GM10266 (cell line): ENCODE measurements around the gene WIZ.

ENCODE experiments used
- DNase-seq: peaks from one replicate; pipeline ENCODE4 v3.0.0; 2012; ENCODE audit errors: extremely low spot score
- TF ChIP-seq, protein P1 (sequence below): IDR thresholded peaks from 2 replicates; pipeline ENCODE4 v1.5.1; 2012; ENCODE audit warnings: mild to moderate bottlenecking, low read depth; ENCODE audit not compliant: control insufficient read depth, insufficient read depth; ENCODE audit errors: missing control alignments

Gene WIZ

GRCh38 chr19:15436012-15436825, 13.5 kb downstream of the WIZ start:
- no peak for DNase-seq
- TF ChIP-seq, protein P1, sequence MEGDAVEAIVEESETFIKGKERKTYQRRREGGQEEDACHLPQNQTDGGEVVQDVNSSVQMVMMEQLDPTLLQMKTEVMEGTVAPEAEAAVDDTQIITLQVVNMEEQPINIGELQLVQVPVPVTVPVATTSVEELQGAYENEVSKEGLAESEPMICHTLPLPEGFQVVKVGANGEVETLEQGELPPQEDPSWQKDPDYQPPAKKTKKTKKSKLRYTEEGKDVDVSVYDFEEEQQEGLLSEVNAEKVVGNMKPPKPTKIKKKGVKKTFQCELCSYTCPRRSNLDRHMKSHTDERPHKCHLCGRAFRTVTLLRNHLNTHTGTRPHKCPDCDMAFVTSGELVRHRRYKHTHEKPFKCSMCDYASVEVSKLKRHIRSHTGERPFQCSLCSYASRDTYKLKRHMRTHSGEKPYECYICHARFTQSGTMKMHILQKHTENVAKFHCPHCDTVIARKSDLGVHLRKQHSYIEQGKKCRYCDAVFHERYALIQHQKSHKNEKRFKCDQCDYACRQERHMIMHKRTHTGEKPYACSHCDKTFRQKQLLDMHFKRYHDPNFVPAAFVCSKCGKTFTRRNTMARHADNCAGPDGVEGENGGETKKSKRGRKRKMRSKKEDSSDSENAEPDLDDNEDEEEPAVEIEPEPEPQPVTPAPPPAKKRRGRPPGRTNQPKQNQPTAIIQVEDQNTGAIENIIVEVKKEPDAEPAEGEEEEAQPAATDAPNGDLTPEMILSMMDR: no peak

- TF ChIP-seq, protein P1: no peak
- DNase-seq: no peak
Observed at GRCh38 chr19:15433519-15434069, 16.2 kb downstream of the WIZ start.

DNA sequence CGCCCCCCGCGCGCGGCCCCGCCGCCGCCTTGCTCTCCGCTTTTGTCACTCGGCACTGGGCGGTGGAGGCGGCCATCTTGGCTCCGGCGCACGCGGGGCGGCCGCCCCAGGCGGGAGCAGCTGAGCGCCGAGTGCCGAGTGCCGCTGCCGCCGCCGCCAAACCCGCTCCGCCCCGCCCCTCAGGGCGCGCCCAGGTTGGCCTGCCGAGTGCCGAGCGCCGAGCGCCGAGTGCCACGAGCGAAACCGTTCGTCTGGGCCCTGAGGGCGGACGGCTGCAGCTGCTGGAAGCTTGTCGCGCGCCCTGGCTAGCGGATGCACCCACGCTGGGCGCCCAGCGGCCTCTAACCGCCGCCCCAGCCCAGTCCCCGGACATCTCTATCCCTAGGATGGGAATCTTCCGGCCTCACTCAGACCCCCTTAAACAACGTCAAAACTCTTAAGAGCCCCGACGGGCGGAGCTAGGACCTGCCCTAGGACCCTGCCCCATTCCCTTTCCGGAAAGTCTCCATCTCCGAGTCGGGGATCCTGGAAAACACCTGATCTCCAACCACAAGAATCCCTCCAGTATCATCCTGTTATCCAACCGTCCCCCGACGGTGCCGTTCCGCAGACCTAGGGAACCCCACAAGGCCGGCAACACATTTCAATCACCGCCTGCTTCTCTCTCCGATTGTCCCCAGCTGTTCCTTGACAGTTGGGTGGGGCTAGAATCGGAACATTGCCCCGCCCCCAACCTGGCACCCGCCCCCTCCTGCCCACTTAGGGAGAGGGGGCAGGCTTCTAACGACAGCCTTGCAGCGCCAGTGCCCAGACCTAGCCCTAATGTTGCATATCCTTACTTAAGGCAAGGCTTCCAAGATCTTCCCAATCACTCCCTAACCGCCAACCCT, 16.9 kb downstream of the WIZ start:
- TF ChIP-seq, protein P1: no peak
- DNase-seq: peak; percentile 100

DNA sequence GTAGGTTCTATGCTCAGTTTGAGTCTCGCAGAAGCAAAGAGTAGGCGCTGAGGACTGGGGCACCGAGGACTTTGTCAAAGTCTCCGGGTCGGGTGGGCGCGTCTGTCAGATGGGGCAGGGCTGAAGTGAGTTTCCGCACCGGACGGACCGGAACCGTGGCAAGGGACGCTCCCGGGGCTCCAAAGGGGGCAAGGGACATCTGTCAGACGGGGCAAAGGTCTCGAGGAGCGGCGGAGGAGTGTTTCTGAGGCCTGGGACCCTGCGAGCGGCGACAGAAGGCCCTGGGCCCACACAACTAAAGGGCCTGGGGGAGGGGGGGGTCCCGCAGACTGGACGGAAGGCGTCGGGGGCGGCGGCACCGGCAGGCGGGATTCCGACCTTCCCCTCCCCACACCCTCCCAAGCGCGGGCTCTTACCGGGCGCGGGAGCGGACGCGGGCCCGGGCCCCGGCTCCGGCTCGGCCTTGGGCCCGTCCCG, 17.7 kb downstream of the WIZ start:
- TF ChIP-seq, protein P1: no peak
- DNase-seq: peak; percentile 75

DNA sequence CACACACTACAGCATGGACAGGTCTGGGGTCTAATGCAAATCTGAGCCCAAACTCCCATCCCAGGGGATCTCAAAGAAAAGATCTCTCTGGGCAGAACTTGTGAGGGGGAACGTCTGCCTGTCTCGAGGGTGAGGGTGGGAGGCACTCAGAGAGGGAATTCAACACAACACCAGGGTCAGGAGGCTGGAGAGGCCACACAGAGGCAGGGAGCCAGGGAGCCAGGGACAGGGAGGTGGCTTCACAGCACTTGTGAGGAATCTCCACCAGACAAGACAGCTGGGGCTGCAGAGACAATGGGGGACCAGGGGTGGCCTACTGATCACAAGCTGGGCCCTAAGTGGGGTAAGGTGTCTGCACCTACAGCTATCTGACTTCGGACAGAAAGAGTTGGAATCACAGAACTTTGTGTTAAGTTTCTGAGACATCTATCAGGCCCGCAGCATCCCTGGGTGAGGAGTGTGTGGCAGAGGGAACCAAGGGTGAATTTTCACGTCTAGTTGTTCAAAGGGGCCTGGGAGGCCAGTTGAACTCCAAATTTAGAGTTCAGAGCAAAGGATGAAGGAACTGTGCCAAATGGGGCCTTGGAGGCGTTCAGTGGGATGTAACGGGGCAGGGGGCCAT, 18.2 kb downstream of the WIZ start:
- TF ChIP-seq, protein P1: no peak
- no peak for DNase-seq

DNA sequence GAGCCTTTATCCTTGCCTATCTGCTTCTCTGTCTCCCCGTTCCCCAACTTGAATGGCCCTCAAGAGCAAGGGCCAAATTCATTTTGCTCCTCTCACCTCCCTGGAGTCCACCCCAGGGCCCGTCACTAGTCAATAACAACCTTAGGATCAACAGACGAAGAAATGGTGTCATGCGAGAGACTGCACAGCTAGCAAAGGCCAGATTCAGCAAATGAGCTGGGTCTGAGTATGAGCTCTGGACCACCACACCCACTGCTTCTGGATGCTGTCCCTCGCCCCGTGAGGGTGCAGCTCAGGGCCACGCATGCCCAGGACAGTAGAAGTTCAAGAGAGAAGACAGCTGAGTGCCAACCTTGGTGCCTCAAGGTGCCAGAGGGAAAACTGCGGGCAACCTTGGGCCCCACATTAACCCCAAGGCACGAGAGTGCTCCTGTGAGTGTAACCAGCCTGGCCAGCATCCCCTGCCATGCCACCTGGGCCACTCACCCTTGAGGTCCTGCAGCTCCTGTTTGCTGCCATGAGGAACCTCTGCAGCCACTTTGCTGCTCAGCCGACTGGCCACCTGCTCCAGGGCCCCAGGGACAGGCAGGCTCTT, 19.1 kb downstream of the WIZ start:
- TF ChIP-seq, protein P1: no peak
- no peak for DNase-seq
